Heart right ventricle (tissue), 16 donors: ENCODE results near the gene CLDN22. TPM values are rescaled to one million over a fixed set of nuclear protein-coding genes. Genes with fewer than 3 reads are reported as not detected.

ENCODE experiments used
- ATAC-seq, 8 donors: fragments of 200-7000 bp; cut with Tn5 transposase; one replicate each; pipeline ENCODE4 v1.9.1; 2020; ENCODE audit warnings: mild to moderate bottlenecking in 8 of 8, moderate library complexity in 8 of 8, moderate number of reproducible peaks in 1 of 8
- DNase-seq, 2 donors: peaks; one replicate each; pipeline ENCODE4 v3.0.0-alpha.2; 2020
- H3K27ac ChIP-seq, 10 donors: fragments of 200-600 bp; sonication (generic) in 2 of 10; one replicate each; pipeline versions ENCODE4 v1.5.0 to v1.8.0; 2020 to 2022; ENCODE audit warnings: mild to moderate bottlenecking in 3 of 10
- H3K27me3 ChIP-seq, 7 donors: fragments of 200-600 bp; one replicate each; pipeline ENCODE4 v1.8.0; 2021 to 2022; ENCODE audit warnings: mild to moderate bottlenecking in 2 of 7
- H3K36me3 ChIP-seq, 9 donors: fragments of 200-600 bp; sonication (generic) in 1 of 9; one replicate each; pipeline versions ENCODE4 v1.5.0 to v1.8.0; 2020 to 2022; ENCODE audit warnings: mild to moderate bottlenecking in 2 of 9
- H3K4me1 ChIP-seq, 9 donors: fragments of 200-600 bp; sonication (generic) in 1 of 9; one replicate each; pipeline versions ENCODE4 v1.5.0 to v1.8.0; 2020 to 2022; ENCODE audit warnings: mild to moderate bottlenecking in 4 of 9
- H3K4me3 ChIP-seq, 10 donors: fragments of 200-600 bp; sonication (generic) in 2 of 10; one replicate each; pipeline versions ENCODE4 v1.5.0 to v1.8.0; 2020 to 2022; ENCODE audit warnings: mild to moderate bottlenecking in 7 of 10, moderate library complexity in 2 of 10
- H3K9me3 ChIP-seq, 11 donors: fragments of 200-600 bp in 10 of 11; sonication (generic) in 2 of 11; one replicate each; pipeline versions ENCODE4 v1.5.0 to v1.8.0; 2013 to 2022; ENCODE audit warnings: mild to moderate bottlenecking in 2 of 11, control low read depth in 1 of 11, moderate library complexity in 1 of 11
- CTCF ChIP-seq, 9 donors: fragments of 200-600 bp; sonication (generic) in 2 of 9; IDR thresholded peaks; one replicate each; pipeline versions ENCODE4 v1.5.0 to v1.8.0; 2021 to 2022; ENCODE audit warnings: antibody characterized with exemption in 9 of 9, mild to moderate bottlenecking in 5 of 9, moderate library complexity in 1 of 9
- WGBS, 2 donors: extraction: QIAGEN DNeasy Blood & Tissue Kit; methylation state at CpG; one replicate each; pipeline ENCODE4 v1.1.7; 2013; ENCODE audit warnings: inconsistent platforms in 1 of 2; 5-methylcytosine and 5-hydroxymethylcytosine counted together
- intact Hi-C, 10 donors: fragments of 100-400 bp; cut with DNase I; formaldehyde crosslinking; loops; one replicate each; pipeline versions ENCODE4 v1.11.1 to v1.14.2; 2022
- long read RNA-seq, 3 donors: library from polyadenylated mRNA; unstranded; transcript quantifications; one replicate each; pipeline ENCODE4 v2.0.0, GENCODE V29; 2020 to 2021
- polyA plus RNA-seq, 2 donors: library from polyadenylated mRNA; stranded (reverse); fragments of 200-250 nt; gene quantifications; one replicate each; pipeline ENCODE4 v1.2.3, GENCODE V29; 2013
- total RNA-seq, 10 donors: library from RNA; stranded (reverse); fragmentation: NEBNext Ultra II Directional in 3 of 10; extraction: Animal tissue kit (Norgen Biotek cat#: 25700) in 3 of 10; gene quantifications; one replicate each; pipeline versions ENCODE4 v1.2.1 to v1.2.4, GENCODE V29; 2021 to 2023
- donor health status: Arrhythmogenic right ventricular cardiomyopathy.
- donor health status: ischemic (EF 13 %, LVEDD 7.1; RV severe dilation, severe dysfunction).
- donor health status: healthy with polysubstance abuse.
- donor health status: DM: no; HTN: yes; CAD: no.
- donor health status: DM: no; HTN: no; CAD: no.
- donor health status: ischemic (EF 25% LVEDD 6.9; RV normal size, moderate dysfunction).
- donor health status: ischemic (EF 25% LVEDD 5.7; RV mildly dilated, moderate dysfunction).
- donor health status: healthy.
- donor health status: DM: yes; HTN: yes; CAD: no.
- donor health status: Ischemic cardiomyopathy.
- donor health status: ischemic (EF 35%, LVEDD 5.7; RV mildly dilated, moderate dysfunction).
- donor health status: nonischemic (EF 11% LVEDD 7.7; RV severe dilation, severe dysfunction).
- donor health status: DM: yes; HTN: yes; CAD: no.
- donor health status: PGD.
- donor health status: ischemic (EF 29% LVEDD 5.4; RV normal size, mild dysfunction).
- donor health status: nonischemic (EF 23%, LVEDD 6.1; RV moderate dilation, normal function).

The CLDN22 gene
- not detected for total RNA-seq
- not detected for polyA plus RNA-seq
- long read RNA-seq, donor 1, result 0 reads
- long read RNA-seq, donor 2, result 0 reads
- long read RNA-seq, donor 3, partial matches to known transcripts, result 0 of 1 reads
- long read RNA-seq, donor 3, other reads (novel, unspliced or antisense), result 0 of 1 reads

GRCh38 chr4:183320211-183321059, at the start of gene CLDN22:
Gene CLDN22, minus strand, starts transcription at chr4:183320276. Its CDS starts 58 bp downstream, at chr4:183320218.
- ATAC-seq (no peak), DNase-seq (no peak)
- Histone ChIP-seq H3K4me1 (no peaks in the 10 kb centered on the region), H3K36me3 (peaks cover 0 to 44% (median 4%) of the 10 kb centered on the region in 9 donors), H3K4me3 (no peak within 1 kb of the TSS), H3K9me3 (no peaks in the 10 kb centered on the region), H3K27me3 (no peaks in the 10 kb centered on the region), H3K27ac (no peak within 1 kb of the TSS)
- TF ChIP-seq CTCF (IDR thresholded peaks at IDR 0.05), result no peak
- intact Hi-C loops, result no loop called here
- WGBS, 2 donors, result 87 to 93% methylated on average over 6 of the region's 6 CpGs

- 79 to 82% methylated on average over 8 of the region's 8 CpGs for WGBS, 2 donors
- Histone ChIP-seq H3K27me3 (no peaks in the 10 kb centered on the region), H3K36me3 (no peaks in the 10 kb centered on the region), H3K27ac (no peak overlapping the region), H3K4me1 (no peaks in the 10 kb centered on the region), H3K9me3 (peaks cover 0 to 13% (median 0%) of the 10 kb centered on the region in 11 donors), H3K4me3 (no peak overlapping the region)
- intact Hi-C loops, result no loop called here
- ATAC-seq (no peak), DNase-seq (no peak)
- TF ChIP-seq CTCF (IDR thresholded peaks at IDR 0.05), result no peak
These were observed 49.0 kb upstream of the CLDN22 start for GRCh38 chr4:183369073-183369472.

GRCh38 chr4:183366206-183366835, 46.2 kb upstream of the CLDN22 start:
- H3K9me3 ChIP-seq, result peaks cover 0 to 3% (median 0%) of the 10 kb centered on the region in 11 donors
- intact Hi-C loops, result no loop called here
- DNase-seq, result no peak
- WGBS, 2 donors, result 86 to 88% methylated on average over 16 of the region's 16 CpGs
- no peaks in the 10 kb centered on the region for H3K4me1 ChIP-seq
- H3K27me3 ChIP-seq, result no peaks in the 10 kb centered on the region
- ATAC-seq, result no peak
- H3K36me3 ChIP-seq, result no peaks in the 10 kb centered on the region
- no peak overlapping the region for H3K27ac ChIP-seq
- no peak overlapping the region for H3K4me3 ChIP-seq
- TF ChIP-seq CTCF (IDR thresholded peaks at IDR 0.05), result no peak

- H3K4me3 ChIP-seq, result no peak overlapping the region
- H3K9me3 ChIP-seq, result peaks cover 0 to 5% (median 0%) of the 10 kb centered on the region in 11 donors
- intact Hi-C loops, result no loop called here
- no peak for ATAC-seq
- TF ChIP-seq CTCF (IDR thresholded peaks at IDR 0.05), result no peak
- WGBS, 2 donors, result 73 to 83% methylated on average over 10 of the region's 10 CpGs
- no peaks in the 10 kb centered on the region for H3K27me3 ChIP-seq
- no peak overlapping the region for H3K27ac ChIP-seq
- DNase-seq, result no peak
- H3K4me1 ChIP-seq, result no peaks in the 10 kb centered on the region
- H3K36me3 ChIP-seq, result no peaks in the 10 kb centered on the region
These were observed 43.9 kb upstream of the CLDN22 start for GRCh38 chr4:183364025-183364424.
